GM10266 (cell line): ENCODE data around the gene HRG.

Experiments used
- DNase-seq: peaks from one replicate; pipeline ENCODE4 v3.0.0; 2012; ENCODE audit errors: extremely low spot score
- TF ChIP-seq, protein P1 (sequence below): IDR thresholded peaks from 2 replicates; pipeline ENCODE4 v1.5.1; 2012; ENCODE audit warnings: mild to moderate bottlenecking, low read depth; ENCODE audit not compliant: control insufficient read depth, insufficient read depth; ENCODE audit errors: missing control alignments

HRG gene

GRCh38 chr3:186664119-186664495 is 1.7 kb upstream of the HRG start:
- TF ChIP-seq, protein P1, sequence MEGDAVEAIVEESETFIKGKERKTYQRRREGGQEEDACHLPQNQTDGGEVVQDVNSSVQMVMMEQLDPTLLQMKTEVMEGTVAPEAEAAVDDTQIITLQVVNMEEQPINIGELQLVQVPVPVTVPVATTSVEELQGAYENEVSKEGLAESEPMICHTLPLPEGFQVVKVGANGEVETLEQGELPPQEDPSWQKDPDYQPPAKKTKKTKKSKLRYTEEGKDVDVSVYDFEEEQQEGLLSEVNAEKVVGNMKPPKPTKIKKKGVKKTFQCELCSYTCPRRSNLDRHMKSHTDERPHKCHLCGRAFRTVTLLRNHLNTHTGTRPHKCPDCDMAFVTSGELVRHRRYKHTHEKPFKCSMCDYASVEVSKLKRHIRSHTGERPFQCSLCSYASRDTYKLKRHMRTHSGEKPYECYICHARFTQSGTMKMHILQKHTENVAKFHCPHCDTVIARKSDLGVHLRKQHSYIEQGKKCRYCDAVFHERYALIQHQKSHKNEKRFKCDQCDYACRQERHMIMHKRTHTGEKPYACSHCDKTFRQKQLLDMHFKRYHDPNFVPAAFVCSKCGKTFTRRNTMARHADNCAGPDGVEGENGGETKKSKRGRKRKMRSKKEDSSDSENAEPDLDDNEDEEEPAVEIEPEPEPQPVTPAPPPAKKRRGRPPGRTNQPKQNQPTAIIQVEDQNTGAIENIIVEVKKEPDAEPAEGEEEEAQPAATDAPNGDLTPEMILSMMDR = no peak

GRCh38 chr3:186664506-186664905 is 1.3 kb upstream of the HRG start:
- no peak for DNase-seq
- TF ChIP-seq, protein P1 = no peak

More at GRCh38 chr3:186664119-186664495, 1.7 kb upstream of the HRG start:
- DNase-seq = no peak

DNA sequence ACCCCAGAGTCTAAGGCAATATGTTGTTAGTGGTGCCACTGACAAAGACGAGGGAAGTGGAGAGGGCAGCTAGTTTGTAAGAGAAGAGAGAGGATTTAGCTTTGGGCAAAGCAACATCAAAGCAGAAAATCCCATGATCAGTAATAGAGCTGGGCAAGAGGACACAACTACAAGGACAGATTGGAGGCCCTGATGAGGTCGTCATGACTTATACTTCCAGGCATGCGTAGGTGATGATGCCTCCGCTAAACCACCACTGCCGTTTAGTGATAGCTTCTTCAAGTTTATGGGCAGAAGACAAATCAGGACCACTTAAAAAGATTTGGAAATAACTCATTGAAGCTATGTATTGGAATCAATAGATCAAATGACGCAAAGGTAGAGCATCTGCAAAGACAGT is 2.6 kb downstream of the HRG start:
- TF ChIP-seq, protein P1 = no peak
- DNase-seq = no peak

DNA sequence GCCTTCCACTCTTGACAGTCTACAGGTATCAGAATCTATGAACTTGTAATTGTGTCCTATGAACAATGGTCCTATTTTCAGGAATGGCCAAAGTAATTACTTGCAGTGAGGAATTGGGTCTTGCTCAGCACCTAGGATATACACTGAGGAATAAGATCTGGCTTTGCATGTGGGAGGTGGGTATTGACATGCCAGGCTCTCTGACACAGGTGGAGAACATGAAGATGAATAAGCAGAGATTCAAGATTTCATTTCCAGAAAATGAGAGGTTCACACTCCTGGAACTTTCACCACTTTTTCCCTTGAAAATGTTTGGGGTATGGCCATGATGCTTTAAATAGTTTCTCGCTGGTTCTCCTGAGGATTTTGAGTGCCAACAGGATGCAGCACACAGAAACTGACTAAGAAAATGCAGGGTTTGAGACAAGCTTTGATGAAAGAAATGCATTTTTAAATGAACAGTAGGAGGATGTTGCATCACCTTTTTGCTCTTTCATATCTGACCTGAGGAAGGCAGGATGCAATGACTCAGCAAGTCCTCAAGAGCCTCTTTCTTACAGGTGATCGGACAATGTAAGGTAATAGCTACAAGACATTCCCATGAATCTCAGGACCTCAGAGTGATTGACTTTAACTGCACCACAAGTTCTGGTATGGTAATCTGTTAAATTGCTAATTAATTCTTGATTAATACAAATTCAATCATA is 3.7 kb downstream of the HRG start:
- TF ChIP-seq, protein P1 = no peak
- DNase-seq = no peak

GRCh38 chr3:186670155-186670554 is 4.3 kb downstream of the HRG start:
- DNase-seq = no peak
- TF ChIP-seq, protein P1 = no peak

DNA sequence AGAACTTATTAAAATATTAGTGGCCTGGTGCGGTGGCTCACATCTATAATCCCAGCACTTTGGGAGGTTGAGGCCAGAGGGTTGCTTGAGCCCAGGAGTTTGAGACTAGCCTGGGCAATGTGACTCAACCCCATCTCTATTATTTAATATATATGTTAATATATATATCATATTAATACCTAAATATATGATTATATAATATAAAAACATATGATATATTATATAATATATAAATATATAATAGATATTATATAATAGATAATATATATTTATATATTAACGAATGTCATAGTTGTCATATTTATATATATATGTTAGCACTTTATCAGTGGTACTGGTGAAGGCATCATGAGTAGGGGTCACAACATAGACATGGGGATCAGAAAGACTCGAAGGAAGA is 5.2 kb downstream of the HRG start:
- DNase-seq = no peak
- TF ChIP-seq, protein P1 = no peak

DNA sequence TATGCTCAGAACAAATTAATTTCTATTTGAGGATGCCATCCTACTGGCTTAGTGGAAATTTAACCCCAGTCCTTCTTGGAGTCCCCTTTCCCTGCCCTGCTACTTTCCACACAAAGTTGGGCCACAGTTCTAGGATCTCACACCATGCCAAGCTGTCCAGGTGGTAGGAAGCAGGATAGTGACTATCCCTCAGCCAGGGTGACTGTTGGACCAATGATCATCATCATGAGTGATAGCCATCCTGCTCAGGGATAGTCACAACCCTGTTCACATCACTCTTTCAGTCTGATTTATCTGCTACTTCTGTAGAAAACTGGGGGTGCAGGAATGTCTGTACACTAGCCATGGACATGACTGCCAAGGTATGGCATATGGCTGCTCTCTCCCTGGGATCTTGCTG is 12.8 kb downstream of the HRG start:
- no peak for DNase-seq
- TF ChIP-seq, protein P1 = no peak
